Tibial nerve (tissue), 3 donors: Measurements from ENCODE around the gene DTX3L.

Experiments
- CTCF ChIP-seq, 5 experiments: fragments of 200-600 bp in 3 of 5; fragments of 450-650 bp in 2 of 5; sonication (generic) in 3 of 5; IDR thresholded peaks; one replicate each; pipeline ENCODE4 v1.5.1; 2016 to 2019; ENCODE audit warnings: antibody characterized with exemption in 5 of 5, mild to moderate bottlenecking in 3 of 5, moderate library complexity in 2 of 5
- POLR2A ChIP-seq, 2 donors: fragments of 450-650 bp; IDR thresholded peaks; one replicate each; pipeline ENCODE4 v1.6.1; 2017; ENCODE audit warnings: antibody characterized with exemption in 2 of 2, mild to moderate bottlenecking in 2 of 2, moderate library complexity in 2 of 2

DNA sequence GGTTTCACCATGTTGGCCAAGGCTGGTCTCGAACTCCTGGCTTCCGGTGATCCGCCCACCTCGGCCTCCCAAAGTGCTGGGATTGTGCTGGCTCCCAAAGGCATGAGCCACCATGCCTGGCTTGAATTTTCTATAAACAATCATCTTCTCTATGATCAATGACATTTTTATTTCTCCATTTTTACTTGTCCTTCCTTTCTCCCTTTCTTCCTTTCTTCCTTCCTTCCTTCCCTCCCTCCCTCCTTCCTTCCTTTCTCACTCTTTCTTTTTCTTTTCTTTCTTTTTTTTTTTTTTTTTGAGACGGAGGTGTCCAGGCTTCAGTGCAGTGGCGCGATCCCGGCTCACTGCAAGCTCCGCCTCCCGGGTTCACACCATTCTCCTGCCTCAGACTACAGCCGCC, 40.8 kb upstream of the DTX3L start:
- TF ChIP-seq POLR2A (IDR thresholded peaks at IDR 0.05) (no peak), CTCF (IDR thresholded peaks at IDR 0.05) (no peak)
